HepG2 (cell line): ENCODE results near the gene LINC00237. TPM values are rescaled to one million over a fixed set of nuclear protein-coding genes. Genes with fewer than 3 reads are reported as not detected.

Source experiments
- ARNTL ChIP-seq: sonication (generic); formaldehyde crosslinking; IDR thresholded peaks from 2 replicates; pipeline ENCODE4 v1.4.0; 2020; ENCODE audit warnings: mild to moderate bottlenecking, missing genetic modification reagents
- CENPT ChIP-seq: sonication (generic); formaldehyde crosslinking; IDR thresholded peaks from 2 replicates; pipeline ENCODE4 v1.8.0; 2022; ENCODE audit warnings: low read depth, mild to moderate bottlenecking, moderate library complexity, missing genetic modification reagents
- CSRNP2 ChIP-seq: sonication (generic); formaldehyde crosslinking; conservative IDR thresholded peaks from 2 replicates; pipeline ENCODE4 v1.8.0; 2022; ENCODE audit warnings: low read depth, missing genetic modification reagents
- DR1 ChIP-seq: sonication (generic); formaldehyde crosslinking; IDR thresholded peaks from 2 replicates; pipeline ENCODE4 v1.8.0; 2021; ENCODE audit warnings: mild to moderate bottlenecking, missing genetic modification reagents, inconsistent platforms
- ELF1 ChIP-seq: sonication (generic); formaldehyde crosslinking; IDR thresholded peaks from 2 replicates; pipeline ENCODE4 v1.4.0; 2020; ENCODE audit warnings: missing genetic modification reagents
- GPN1 ChIP-seq: sonication (generic); formaldehyde crosslinking; IDR thresholded peaks from 2 replicates; pipeline ENCODE4 v1.5.1; 2020; ENCODE audit warnings: missing genetic modification reagents, borderline replicate concordance
- HNRNPH1 ChIP-seq: fragments of 200-400 bp; formaldehyde crosslinking; optimal IDR thresholded peaks from 2 replicates; pipeline ENCODE3; 2017; ENCODE audit warnings: mild to moderate bottlenecking, low read depth, low read length
- NR2F1 ChIP-seq, 2 experiments: fragments of 450-650 bp in 1 of 2; formaldehyde crosslinking in 1 of 2; IDR thresholded peaks; 2 replicates each; pipeline versions ENCODE4 v1.5.0 to v1.6.1; 2016 to 2020; ENCODE audit warnings: mild to moderate bottlenecking in 1 of 2, missing compliant biosample characterization in 1 of 2, missing genetic modification reagents in 1 of 2, moderate library complexity in 1 of 2
- PTBP1 ChIP-seq: fragments of 200-400 bp; formaldehyde crosslinking; IDR thresholded peaks from 2 replicates; pipeline ENCODE4 v1.6.1; 2018; ENCODE audit warnings: low read length, low read depth; ENCODE audit not compliant: poor library complexity, severe bottlenecking
- SKI ChIP-seq: fragments of 450-650 bp; IDR thresholded peaks from one replicate; pipeline ENCODE4 v1.6.1; 2018; ENCODE audit warnings: mild to moderate bottlenecking; ENCODE audit not compliant: partially characterized antibody
- TMF1 ChIP-seq: sonication (generic); formaldehyde crosslinking; IDR thresholded peaks from 2 replicates; pipeline ENCODE4 v1.8.1; 2022; ENCODE audit warnings: low read depth, missing genetic modification reagents
- ZBTB2 ChIP-seq: sonication (generic); formaldehyde crosslinking; IDR thresholded peaks from 2 replicates; pipeline ENCODE4 v1.8.0; 2022; ENCODE audit warnings: low read depth, missing genetic modification reagents
- ZBTB38 ChIP-seq: sonication (generic); formaldehyde crosslinking; IDR thresholded peaks from 2 replicates; pipeline ENCODE4 v1.5.1; 2020; ENCODE audit warnings: mild to moderate bottlenecking, missing genetic modification reagents
- ZKSCAN8 ChIP-seq: IDR thresholded peaks from 2 replicates; pipeline ENCODE4 v1.6.1; 2016; ENCODE audit warnings: borderline replicate concordance, missing genetic modification reagents, missing compliant biosample characterization
- ZNF253 ChIP-seq: sonication (generic); formaldehyde crosslinking; IDR thresholded peaks from 2 replicates; pipeline ENCODE4 v1.8.0; 2022; ENCODE audit warnings: mild to moderate bottlenecking, missing genetic modification reagents, borderline replicate concordance
- ZNF383 ChIP-seq: sonication (generic); formaldehyde crosslinking; IDR thresholded peaks from 2 replicates; pipeline ENCODE4 v1.4.0; 2020; ENCODE audit warnings: missing genetic modification reagents, mild to moderate bottlenecking, borderline replicate concordance
- ZNF772 ChIP-seq: sonication (generic); formaldehyde crosslinking; IDR thresholded peaks from 2 replicates; pipeline ENCODE4 v1.5.0; 2020; ENCODE audit warnings: mild to moderate bottlenecking, missing genetic modification reagents
- ZNF781 ChIP-seq: sonication (generic); formaldehyde crosslinking; IDR thresholded peaks from 2 replicates; pipeline ENCODE4 v1.5.1; 2020; ENCODE audit warnings: borderline replicate concordance, mild to moderate bottlenecking, missing genetic modification reagents; ENCODE audit errors: not compliant biosample characterization
- ZNF878 ChIP-seq: sonication (generic); formaldehyde crosslinking; IDR thresholded peaks from 2 replicates; pipeline ENCODE4 v1.8.1; 2023; ENCODE audit warnings: mild to moderate bottlenecking, missing genetic modification reagents, moderate library complexity
- ZSCAN25 ChIP-seq: sonication (generic); formaldehyde crosslinking; IDR thresholded peaks from 2 replicates; pipeline ENCODE4 v1.8.0; 2022; ENCODE audit warnings: mild to moderate bottlenecking, missing genetic modification reagents
- polyA plus RNA-seq, 8 experiments: library from polyadenylated mRNA; depleted of rRNA in 3 of 8; stranded (reverse) in 7 of 8; unstranded in 1 of 8; fragments of >200 nt; fragmentation: Illumina TruSeq in 4 of 8; extraction: Trizol in 4 of 8; gene quantifications; 2 replicates each; pipeline versions ENCODE4 v1.2.1 to v1.2.3, GENCODE V29; 2011 to 2016; ENCODE audit warnings: low read depth in 4 of 8, missing spikeins in 1 of 8, mixed read lengths in 1 of 8; ENCODE audit not compliant: insufficient read depth in 1 of 8
- total RNA-seq, 5 experiments: library from RNA; depleted of rRNA; stranded (reverse); fragments of >200 nt; fragmentation: Illumina TruSeq; extraction: Trizol; gene quantifications; 2 replicates each; pipeline ENCODE4 v1.2.3, GENCODE V29; 2016; ENCODE audit warnings: low read depth in 1 of 5
- TF ChIP-seq, protein P1 (sequence below): sonication (generic); formaldehyde crosslinking; conservative IDR thresholded peaks from 2 replicates; pipeline ENCODE4 v1.8.0; 2022; ENCODE audit warnings: mild to moderate bottlenecking, moderate library complexity, missing genetic modification reagents
- TF ChIP-seq, protein P2 (sequence below): sonication (generic); formaldehyde crosslinking; IDR thresholded peaks from 2 replicates; pipeline ENCODE4 v1.4.0; 2020; ENCODE audit warnings: missing genetic modification reagents, mild to moderate bottlenecking, borderline replicate concordance

LINC00237 gene
- total and polyA plus RNA-seq, 2 of the 13 experiments (the other 11 are each of a cell fraction or from before 2014, with no cell fraction given): not detected

DNA sequence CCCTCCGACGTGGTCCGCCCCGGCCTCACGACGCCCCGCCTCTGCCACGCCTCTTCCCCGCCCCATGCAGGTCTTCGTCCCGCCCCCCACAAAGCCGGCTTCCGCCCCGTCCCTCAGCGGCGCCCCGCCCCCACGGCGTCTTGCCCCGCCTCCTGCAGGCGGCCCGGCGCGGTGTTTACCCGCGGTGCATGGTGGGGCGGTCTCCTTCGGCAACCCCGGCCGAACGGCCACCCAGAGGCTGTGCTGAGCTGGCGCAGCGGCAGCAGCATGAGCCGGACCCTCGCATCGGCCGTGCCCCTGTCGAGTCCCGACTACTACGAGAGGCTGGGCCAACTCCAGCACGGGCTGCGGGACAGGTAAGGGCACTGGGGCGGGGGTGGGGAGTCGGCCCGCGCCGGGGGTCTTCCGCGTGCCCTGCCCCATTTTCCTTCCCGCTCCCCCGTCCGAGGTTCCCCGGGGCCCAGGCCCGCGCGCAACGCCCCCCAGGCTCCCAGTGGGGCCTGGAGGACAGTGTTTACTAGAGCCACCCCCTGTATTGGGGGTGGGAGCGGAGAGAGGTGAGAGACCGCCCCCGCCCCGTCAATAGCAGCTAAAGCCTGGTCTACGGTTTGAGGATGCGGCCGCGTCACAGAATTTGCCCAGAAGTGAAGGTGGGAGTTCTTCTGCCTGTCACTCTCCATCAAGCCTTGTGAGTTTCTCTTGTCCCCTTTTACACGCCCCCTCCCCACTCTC is 19.9 kb upstream of the LINC00237 start, which contains the start of gene KIZ (continued):
- TF ChIP-seq CSRNP2: no peak
- peak; percentile 89 for TF ChIP-seq ZBTB38 (CRISPR knock-in tag)
- peak; percentile 76 for TF ChIP-seq SKI
- TF ChIP-seq DR1 (CRISPR knock-in tag): peak; percentile 98
- TF ChIP-seq ZSCAN25: no peak
- peak; percentile 72 for TF ChIP-seq ZNF781 (CRISPR knock-in tag)
- no peak for TF ChIP-seq ZNF253 (CRISPR knock-in tag)
- TF ChIP-seq ZKSCAN8 (CRISPR knock-in tag): no peak; the same call in 1 of the 2 replicates
- 0 out of 2 replicates have a peak, but pooled peaks have one; percentile 41 for TF ChIP-seq GPN1 (CRISPR knock-in tag)
- peak; percentile 86; the same call in 1 of the 2 replicates for TF ChIP-seq ZNF383 (CRISPR knock-in tag)
- TF ChIP-seq ELF1 (CRISPR knock-in tag): peak; percentile 56; the same call in 1 of the 2 replicates
- TF ChIP-seq ZBTB2 (CRISPR knock-in tag): peak; percentile 86
- TF ChIP-seq TMF1 (CRISPR knock-in tag): 0 out of 2 replicates have a peak, but pooled peaks have one; percentile 27
- TF ChIP-seq, protein P1, sequence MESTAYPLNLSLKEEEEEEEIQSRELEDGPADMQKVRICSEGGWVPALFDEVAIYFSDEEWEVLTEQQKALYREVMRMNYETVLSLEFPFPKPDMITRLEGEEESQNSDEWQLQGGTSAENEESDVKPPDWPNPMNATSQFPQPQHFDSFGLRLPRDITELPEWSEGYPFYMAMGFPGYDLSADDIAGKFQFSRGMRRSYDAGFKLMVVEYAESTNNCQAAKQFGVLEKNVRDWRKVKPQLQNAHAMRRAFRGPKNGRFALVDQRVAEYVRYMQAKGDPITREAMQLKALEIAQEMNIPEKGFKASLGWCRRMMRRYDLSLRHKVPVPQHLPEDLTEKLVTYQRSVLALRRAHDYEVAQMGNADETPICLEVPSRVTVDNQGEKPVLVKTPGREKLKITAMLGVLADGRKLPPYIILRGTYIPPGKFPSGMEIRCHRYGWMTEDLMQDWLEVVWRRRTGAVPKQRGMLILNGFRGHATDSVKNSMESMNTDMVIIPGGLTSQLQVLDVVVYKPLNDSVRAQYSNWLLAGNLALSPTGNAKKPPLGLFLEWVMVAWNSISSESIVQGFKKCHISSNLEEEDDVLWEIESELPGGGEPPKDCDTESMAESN (CRISPR knock-in tag): 0 out of 2 replicates have a peak, but pooled peaks have one; percentile 57
- TF ChIP-seq PTBP1: peak; percentile 74
- peak in 1 of 2 experiments; percentile 19; a peak in 1 of 4 replicates for TF ChIP-seq NR2F1 (CRISPR knock-in tag; IDR thresholded peaks at IDR 0.05)
- TF ChIP-seq ZNF772 (CRISPR knock-in tag): peak; percentile 29; the same call in 1 of the 2 replicates
- TF ChIP-seq HNRNPH1: peak; percentile 55
- TF ChIP-seq CENPT (CRISPR knock-in tag): no peak
- no peak; the same call in none of the 2 replicates for TF ChIP-seq ARNTL
- TF ChIP-seq ZNF878: peak; percentile 66; the same call in 1 of the 2 replicates
- TF ChIP-seq, protein P2, sequence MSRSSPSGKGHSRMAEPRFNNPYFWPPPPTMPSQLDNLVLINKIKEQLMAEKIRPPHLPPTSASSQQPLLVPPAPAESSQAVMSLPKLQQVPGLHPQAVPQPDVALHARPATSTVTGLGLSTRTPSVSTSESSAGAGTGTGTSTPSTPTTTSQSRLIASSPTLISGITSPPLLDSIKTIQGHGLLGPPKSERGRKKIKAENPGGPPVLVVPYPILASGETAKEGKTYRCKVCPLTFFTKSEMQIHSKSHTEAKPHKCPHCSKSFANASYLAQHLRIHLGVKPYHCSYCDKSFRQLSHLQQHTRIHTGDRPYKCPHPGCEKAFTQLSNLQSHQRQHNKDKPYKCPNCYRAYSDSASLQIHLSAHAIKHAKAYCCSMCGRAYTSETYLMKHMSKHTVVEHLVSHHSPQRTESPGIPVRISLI: peak; percentile 41; the same call in 1 of the 2 replicates
